ENCODE data around the gene ZBTB7C.

Gene ZBTB7C

DNA sequence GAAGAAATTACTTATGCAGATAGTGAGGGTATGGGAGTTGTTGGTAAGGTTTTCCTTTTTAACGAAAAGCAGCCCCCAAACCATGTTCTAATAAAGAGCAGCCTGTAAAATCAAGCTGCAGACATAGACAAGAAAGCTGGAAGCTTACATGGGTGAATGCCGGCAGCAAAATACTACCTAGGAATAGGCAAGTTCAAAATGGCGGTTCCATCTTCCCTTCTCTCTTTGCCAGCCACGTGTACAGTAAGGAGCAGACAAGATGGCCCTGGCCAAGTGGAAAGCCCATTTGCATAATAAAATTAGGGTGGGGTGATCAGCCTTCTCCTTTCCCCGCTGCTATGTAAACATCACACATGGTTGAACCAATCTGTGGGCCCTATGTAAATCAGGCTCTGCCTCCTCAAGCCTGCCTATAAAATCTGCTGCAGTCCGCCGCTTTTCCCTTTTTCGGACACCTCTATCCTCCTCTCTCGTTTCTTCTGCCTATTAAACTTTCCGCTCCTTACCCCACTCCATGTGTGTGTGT, 155.0 kb downstream of the ZBTB7C start:
- DNase-seq (ENCODE audit: low read depth): no peak

DNA sequence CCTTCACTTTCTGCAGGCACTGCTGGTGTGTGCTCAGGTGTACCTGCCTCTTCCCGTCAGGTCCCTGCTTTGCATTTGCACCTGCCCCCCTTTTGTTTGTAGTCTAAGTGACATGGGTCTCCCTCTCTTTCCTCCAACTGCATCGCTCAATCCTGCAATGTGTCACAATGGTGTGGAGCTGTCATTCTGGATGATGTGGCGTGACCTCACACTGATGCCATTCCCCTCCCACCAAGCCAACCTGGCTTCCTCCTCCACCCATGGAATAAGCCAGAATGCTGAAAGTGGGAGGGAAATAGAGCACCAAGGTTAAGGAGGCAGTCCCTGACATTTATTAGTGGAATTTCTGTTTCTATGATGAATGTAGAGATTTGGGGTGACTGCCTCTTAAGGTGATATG, 156.7 kb downstream of the ZBTB7C start:
- no peak for DNase-seq (ENCODE audit: low read depth)

DNA sequence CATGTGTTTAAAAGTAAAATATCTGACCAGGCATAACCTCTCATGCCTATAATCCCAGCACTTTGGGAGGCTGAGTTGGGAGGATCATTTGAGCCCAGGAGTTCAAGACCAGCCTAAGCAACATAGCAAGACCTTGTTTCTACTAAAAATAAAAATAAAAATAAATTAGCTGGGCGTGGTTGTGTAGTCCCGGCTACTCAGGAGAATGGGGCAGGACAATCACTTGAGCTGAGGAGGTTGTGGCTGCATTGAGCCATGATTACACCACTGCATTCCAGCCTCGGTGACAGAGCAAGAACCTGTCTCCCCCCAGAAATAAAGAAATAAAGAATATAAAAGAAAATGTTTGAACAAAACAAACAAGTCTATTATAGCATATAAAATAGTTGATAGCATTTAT, 158.3 kb downstream of the ZBTB7C start:
- no peak for DNase-seq (ENCODE audit: low read depth)

DNA sequence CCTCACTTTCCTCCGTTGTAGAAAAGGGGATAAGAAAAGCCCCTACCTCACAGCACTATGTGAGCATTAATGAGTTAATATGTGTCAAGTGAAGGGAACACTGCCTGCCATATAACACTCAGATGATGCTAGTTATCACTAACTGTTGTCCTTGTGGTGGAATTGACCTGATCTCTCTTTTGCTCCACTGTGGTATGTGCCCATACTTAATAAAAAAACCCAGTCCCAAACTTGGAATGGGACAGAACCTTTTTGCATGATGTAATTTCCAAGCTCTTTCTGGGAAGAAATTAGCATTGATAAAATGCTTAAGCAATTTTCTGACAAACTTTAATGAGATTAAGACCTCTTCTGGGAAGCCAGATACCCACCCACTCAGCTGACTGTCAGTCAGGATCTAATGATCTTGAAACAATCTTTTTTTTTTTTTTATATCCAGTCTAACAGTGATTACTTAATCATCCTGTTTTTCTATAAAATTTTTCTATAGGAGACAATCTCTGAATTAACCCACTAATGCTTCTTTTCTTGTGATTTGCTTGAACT, 158.7 kb downstream of the ZBTB7C start:
- no peak for DNase-seq (ENCODE audit: low read depth)

DNA sequence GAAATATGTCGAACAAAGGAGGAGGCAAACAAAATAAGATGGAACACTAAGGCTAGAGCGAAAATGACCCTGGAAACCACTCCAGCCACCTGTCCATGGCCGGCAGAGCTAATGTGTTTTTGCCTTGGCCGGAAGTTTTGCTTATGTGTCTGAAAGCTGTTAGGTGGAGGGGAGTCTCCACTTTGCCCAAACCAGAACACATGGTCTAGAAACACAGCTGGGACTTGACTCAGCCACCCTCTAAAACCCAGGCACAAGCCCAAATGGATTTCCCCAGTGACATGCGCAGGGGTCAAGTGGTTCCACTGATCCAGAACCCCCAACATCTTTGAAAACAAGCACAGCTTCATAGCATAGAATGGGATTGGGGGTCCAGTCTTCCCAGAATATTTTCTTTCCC, 159.3 kb downstream of the ZBTB7C start:
- DNase-seq (ENCODE audit: low read depth): no peak

DNA sequence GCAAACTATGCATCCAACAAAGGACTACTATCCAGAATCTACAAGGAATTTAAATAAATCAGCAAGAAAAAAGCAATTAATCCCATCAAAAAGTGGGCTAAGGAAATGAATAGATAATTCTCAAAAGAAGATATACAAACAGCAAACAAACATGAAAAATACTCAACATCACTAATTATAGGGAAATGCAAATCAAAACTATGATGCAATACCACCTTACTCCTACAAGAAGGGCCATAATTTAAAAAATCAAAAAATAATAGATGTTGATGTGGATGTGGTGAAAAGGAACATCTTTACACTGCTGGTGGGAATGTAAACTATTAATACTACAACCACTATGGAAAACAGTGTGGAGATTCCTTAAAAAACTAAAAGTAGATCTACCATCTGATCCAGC, 164.7 kb downstream of the ZBTB7C start:
- DNase-seq (ENCODE audit: low read depth): no peak

DNA sequence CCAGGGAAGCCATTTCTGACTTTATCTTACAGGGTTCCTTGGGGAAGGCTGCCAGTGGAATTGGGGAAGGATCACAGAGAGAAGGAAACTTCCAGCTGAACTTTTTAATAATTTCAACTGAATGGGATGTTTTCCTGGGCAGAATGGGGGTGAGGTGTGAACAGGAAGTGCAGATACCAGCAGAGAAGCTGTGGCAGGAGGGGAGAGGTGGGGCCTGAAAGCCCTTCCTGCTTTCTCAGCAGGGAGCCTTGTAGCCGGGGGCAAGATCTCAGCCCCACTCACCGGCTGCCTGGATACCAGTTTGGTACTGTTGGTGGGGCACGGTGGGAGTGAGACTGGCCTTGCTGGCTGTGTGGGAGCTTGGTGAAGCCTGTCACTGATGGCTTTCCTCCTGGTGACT, 170.5 kb downstream of the ZBTB7C start:
- no peak for DNase-seq (ENCODE audit: low read depth)

DNA sequence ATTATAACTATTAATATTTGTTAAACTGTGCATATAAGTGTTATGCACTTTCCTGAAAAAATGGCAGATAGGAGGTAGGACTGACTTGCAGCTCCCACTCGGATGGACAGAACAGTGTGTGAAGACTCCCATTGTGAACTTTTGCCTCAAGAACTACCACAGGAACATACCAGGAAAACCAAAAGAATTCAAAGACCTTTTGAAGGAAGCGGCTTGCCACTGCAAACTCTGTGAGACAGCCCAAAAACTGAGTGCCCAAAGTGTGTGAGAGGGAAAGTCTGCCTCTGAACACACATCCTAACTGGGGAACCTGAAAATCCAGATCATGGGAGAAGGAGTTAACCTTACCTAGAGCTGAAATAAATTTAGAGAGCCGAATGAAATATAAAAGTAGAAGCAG, 171.0 kb downstream of the ZBTB7C start:
- no peak for DNase-seq (ENCODE audit: low read depth)

DNA sequence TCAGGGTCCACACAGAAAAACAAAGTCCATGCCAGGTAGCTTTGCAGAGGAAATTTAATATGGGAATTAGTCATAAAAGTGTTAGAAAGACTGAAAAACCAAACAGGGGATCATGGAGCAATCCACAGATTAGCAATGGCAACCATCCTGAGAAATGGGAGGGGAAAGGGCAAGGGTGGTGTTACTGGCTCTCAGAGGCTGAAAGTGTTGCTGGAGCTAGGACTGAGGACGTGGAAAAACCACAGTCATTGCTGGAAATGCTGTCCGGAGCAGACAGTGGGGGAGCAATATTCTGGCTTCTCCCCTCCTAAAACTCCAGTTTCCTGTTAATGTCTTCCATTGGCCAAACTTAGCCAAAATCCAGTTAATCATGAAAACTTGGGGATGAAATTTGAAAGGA, 172.4 kb downstream of the ZBTB7C start:
- DNase-seq (ENCODE audit: low read depth): no peak

DNA sequence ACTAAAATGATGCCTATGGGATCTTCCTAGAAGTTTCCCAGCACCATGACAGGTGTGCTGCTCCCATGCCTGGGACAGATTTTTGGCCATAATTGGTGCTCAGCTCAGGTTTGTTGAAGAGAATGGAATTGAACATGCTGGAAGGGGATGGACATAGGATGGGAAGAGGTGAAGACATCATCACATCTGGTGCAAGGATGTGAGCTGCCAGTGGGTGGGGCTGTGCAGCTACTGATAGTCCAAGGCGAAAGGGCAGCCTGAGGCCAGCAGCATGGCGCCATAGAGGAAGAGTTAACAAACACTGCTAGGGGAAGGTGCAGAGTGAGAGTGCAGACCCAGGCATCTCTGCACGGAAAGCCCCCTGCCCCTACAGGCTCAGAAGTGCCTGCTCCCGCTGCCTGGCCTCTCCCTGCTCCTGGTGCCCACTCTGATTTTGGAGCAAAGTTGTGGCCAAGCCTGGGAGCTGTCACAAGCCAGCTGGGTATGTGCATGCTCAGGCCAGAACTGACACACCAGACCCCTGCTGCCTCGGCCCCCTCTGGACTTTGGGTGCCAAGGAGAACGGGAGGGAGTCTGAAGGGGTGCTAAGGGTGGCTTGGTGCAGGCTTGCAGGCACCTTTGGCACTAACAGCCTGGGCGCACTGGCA, 178.6 kb downstream of the ZBTB7C start:
- no peak for DNase-seq (ENCODE audit: low read depth)

DNA sequence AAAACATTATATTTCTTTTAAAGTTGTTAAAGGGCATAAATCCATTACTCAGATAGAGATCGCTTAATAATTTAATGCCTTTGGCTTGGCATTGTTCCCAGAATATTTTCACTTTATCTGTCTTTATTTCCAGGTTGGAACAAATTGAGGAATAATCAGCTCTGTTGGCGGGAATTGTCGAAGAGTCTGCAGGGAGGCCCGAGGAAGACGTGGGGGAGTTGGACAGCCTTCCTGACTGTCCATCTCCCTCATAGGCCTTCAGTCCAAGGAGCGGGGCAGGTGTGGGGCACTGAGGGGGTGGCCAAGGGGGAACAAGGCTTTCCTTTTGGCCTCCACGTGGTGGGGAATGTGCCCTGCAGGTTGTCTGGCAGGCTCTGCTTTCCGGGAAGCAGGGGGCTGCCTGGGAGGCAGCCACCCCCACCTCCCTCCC, 179.6 kb downstream of the ZBTB7C start:
- no peak for DNase-seq (ENCODE audit: low read depth)

DNA sequence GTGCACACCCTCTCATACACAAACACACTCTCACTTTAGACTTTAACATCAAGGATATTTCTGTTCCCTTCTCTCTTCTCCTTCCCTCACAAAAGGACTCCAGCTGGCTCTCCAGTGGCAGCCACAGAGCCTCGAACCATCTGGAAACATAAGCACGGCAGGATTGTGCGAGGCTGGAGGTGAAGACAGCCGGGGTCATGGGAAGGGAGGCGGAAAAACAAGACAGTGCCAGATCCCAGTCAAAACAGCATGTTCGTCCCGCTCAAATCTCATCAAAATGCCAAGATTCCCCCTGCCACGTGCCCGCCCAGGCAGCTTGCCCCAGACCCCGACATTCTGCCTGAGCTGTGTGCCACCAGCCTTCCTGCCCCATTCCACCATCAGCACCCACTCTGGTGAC, 180.3 kb downstream of the ZBTB7C start:
- DNase-seq (ENCODE audit: low read depth): no peak

DNA sequence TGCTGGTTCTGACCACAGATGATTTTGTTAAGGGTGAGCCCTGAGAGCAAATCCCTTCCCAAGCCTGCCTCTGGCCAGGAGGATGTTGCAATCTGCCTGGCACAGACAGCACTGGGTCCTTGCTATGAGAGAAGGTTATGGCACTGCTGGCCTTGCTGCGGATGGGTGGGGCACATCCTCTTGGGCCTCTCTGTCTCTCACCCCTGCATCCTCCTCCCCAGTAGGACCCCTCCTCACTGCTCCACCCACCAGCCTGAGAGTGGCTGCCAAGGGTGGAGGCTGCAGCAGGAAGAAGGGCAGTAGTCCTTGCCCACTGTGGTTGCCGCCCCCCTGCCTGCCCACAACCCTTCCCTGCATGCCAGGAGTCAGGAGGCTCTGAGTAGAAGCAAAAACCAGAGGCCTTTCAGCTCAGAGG, 180.9 kb downstream of the ZBTB7C start:
- no peak for DNase-seq (ENCODE audit: low read depth)

DNA sequence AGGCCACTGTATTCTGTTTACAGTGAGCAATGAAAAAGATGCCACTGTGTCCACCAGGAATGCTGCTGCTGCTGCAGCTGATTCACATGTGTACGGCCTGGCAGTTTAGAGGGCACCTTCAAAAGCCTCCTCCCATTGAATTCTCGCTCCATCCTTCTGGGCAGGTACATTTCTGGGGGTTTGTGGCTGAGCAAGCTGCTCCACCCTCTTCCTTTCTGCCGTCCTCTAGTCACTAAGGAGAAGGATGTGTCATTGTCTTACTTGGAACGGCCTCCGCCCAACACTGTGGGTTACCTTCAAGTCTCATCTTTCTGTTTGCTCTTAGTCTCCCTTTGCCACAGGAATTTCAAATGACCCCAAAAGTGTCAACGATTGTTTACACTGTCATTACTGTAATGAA, 182.0 kb downstream of the ZBTB7C start:
- no peak for DNase-seq (ENCODE audit: low read depth)

DNA sequence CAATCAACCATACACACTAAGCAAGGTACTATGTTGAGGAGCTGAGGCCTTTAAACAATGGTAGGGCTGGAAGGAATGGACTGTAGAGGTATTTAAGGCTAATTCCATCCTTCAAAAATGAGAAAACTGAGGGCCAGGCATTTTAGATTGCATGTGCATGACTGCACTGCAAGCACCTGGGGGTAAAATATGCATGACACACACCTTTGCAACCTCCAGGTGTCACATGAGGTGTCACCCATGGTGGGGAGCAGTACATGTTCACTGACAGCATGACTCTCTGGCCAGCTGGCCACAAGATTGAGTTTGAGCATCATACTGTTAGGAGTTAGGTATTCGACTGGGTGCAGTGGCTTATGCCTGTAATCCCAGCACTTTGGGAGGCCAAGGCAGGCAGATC, 182.8 kb downstream of the ZBTB7C start:
- no peak for DNase-seq (ENCODE audit: low read depth)

DNA sequence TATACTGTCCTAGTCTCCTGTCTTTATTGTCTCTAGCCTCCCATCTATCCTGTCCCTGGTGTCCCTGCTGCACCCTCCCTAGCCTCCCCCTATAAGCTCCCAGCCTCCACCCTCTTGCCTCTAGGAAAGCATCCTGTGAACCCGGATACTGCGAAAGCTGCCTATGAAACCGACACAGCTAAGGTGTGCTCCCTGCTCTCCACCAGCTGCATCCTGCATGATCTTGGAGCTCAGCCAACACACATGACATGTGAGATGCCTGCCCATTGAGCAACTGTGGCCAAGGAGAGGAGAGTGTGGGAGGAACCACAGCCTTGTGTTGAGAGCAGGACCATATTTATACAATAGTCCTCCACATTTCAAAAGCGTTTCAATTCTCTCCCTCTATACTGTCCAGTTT, 187.1 kb downstream of the ZBTB7C start:
- no peak for DNase-seq (ENCODE audit: low read depth)

DNA sequence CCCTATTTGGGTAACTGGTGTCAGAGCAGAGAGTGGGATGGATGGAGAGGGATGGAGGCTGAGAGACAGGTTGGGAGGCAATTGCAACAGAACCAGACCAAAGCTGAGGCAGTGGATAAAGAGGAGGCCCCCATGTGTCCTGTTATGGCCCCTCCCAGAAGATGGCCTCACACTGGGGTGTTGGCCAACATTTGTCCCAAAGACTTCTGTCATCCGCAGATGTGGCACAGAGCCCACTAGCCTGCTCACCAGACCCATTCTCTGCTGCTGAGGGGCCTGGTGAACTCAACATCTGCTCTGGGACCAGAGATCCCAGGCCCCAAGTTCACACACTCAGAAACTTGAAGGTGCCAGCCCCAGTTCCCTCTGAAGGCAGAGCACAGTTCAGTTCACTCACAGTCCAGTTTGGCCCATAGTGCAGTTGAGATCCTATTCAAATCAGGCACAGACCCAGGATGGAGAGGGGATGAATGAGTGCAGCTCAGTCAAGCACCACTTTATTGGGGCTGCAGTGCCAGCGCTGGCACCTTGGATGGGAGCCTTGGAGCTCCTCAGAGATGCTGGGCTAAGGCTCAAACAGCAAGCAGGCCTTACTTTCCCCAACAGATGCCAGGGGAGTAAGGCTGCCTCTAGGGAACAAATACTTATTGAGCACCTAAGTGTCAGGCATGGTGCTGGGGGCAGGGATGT, 189.2 kb downstream of the ZBTB7C start:
- DNase-seq (ENCODE audit: low read depth): no peak

DNA sequence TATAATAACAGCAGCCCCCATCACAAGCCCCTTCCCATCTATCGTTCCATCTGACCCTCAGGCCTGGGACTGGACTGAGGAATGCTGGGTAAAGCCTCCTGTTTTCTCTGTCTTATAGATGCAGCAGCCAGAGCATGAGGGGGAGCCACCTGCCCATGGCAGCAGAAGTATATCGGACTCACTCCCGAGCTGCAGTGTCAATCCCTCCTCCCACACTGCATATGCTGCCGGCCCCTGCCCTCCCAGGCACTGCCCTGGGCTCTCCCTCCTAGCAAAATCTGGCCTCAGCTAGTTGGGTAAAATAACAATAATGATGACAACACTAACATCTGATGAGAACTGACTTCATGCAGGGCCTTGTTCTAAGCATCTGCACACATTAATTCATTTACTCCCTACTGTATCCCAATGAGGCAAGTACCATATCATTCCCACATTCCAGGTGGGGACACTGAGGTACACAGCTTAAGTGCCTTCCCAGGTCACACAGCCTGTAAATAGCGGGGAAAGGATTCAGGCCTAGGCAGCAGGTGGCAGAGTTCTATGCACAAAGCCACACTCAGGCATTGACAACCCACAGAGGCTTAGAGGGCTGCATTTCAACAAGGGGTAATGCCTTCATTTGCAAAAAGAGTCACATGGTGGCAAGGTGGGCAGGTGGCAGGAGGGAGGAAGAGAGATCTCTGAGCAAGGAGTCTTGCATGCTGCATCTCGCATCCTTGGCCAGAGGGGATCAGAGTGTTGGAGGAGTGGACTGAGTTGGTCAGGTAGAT, 190.0 kb downstream of the ZBTB7C start:
- no peak for DNase-seq (ENCODE audit: low read depth)

DNA sequence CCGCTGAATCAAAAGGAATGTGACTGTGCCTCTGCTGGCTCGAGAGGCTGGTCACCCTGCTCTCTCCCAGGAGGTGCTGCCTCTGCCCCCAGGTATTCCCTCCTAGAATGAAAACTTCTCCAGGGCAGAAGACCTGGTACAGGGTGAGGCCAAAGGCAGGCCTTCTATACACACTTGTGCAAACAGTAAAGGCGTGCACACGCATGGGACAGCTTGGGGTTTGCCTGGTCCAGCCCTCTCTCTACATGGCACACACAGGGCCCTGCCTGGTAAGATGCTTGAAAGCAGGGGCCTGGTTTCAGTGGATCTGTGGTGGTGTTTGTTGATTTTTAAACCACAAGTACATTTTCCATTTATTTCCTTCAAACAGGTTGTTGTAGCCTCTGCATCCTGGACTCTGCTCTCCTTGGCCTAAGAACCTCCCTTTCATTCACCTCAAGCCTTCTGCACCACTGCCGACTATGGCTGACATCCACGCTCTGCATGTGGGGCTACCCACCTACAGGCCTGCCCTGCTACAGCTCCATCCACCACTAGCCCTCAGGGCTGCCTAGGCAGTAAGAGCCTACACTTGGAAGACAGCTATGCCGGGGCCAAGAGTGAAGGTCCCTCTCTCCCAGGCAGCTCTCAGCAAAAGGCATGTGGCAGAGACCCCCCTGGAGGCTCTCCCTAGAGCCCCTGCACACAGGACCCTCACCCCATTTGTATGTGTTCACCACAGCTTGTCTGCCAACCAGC, 190.7 kb downstream of the ZBTB7C start:
- DNase-seq (ENCODE audit: low read depth): no peak

DNA sequence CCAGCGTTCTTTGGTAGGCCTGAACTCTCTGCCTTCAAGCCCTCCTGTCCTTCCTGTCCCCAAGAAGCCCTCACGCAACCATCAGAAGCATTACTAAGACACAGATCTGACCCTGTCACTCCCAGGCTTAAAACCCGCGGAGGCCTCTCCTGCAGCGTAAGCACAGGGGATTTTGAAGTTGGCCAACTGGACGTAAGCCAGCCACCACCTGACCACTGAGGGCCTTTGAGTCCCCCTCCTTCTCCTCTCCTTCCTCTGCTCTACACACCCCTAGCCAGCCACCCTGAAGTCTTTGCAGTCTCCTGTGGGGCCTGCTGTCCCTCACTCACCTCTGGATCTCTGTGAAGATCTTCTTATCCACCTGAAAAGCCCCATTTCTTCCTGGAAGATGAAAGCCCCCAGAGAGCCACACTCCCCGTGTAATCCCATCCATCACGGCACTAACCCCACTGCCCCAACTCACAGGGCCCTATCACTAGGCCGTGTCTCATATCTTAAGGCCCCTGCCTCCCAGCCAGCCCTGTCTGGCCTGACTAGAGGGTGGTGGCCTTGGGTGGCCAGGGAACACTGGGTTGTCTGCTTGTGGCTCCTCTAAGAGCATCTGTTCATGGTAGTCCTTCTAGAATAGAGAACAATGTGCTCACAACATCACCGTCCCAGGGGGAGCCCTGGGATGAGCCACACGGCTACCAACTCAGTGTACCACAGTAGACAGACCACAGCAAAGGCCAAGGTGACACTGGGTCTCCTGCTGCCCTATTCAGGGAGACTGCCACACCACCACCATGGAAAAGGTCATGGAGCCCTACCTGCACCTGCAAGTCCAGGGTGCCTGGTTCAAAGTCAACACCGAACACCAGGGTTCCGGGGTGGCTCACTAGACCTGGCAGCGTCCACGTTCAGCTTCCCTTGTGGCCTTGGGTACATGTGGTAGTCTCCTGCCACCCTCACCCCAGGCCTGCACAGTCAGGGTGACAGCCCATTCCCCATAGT, 191.6 kb downstream of the ZBTB7C start:
- no peak for DNase-seq (ENCODE audit: low read depth)
